GM19240 (cell line): ENCODE data around the gene LCORL.
"Not testable (repeated sequence)": the region's sequence is repeated elsewhere in the genome, so short reads cannot be mapped to it uniquely, and the experiment has no call there.

ENCODE experiments used
- DNase-seq: peaks from one replicate; pipeline ENCODE4 v3.0.0; 2011; ENCODE audit warnings: low spot score; ENCODE audit not compliant: insufficient read length

LCORL gene

DNA sequence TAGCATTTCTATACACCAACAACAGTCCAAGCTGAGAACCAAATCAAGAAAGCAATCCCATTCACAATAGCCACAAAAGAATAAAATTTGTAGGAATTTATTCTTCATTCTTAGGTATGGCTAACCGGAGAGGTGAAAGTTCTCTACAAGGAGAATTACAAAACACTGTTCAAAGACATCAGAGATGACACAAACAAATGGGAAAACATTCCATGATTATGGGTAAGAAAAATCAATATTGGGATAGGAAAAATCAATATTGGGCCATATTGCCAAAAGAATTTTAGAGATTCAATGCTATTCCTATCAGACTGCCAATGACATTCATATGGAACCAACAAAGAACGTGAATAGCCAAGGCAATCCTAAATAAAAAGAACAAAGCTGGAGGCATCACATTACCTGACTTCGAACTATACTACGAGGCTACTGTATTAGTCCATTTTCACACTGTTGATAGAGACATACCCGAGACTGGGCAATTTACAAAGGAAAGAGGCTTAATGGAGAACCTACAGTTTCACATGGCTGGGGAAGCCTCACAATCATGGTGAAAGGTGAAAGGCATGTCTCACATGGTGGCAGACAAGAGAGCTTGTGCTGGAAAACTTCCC lies 161.7 kb downstream of the LCORL start:
- no peak for DNase-seq

DNA sequence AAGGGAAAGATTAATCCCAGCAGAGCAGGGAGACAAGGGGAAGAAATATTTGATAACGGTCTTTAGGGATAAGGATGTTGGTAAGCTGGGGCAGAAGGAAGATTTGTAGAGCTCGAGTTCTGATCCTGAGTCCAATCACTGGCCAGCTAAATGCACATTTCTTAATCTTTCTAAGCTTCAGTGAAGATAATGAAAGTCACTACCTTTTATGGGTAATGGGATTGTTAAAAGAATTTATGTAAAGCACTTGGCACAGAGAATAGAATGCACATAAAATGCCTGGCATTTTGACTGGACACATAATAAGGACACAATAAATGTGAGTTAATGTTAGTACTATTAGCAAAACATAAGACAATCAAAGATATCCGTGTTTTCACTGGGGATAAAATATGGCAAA lies 167.5 kb downstream of the LCORL start:
- DNase-seq, result no peak

DNA sequence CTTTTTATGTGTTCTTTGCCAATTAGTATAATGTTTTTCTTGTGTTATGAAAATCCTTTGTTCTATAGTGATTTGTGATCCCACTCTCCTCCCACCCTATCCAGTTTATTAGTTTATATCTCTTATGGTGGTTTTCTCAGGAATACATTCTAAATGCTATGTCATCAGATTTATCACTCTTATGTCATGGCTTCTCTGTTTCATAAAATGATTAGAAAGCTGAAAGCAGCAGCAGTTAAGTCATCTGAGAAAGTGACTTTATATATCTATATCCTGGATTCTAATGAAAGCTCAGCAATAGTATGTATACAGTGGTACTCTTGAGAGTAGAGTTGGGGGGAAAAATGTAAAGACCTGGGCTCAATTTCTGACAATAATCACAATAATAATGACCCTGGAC lies 169.6 kb downstream of the LCORL start:
- DNase-seq, result no peak

DNA sequence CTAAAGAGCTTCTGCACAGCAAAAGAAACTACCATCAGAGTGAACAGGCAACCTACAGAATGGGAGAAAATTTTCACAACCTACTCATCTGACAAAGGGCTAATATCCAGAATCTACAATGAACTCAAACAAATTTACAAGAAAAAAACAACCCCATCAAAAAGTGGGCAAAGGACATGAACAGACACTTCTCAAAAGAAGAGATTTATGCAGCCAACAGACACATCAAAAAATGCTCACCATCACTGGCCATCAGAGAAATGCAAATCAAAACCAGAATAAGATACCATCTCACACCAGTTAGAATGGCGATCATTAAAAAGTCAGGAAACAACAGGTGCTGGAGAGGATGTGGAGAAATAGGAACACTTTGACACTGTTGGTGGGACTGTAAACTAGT lies 171.3 kb downstream of the LCORL start:
- DNase-seq, result not testable (repeated sequence)

DNA sequence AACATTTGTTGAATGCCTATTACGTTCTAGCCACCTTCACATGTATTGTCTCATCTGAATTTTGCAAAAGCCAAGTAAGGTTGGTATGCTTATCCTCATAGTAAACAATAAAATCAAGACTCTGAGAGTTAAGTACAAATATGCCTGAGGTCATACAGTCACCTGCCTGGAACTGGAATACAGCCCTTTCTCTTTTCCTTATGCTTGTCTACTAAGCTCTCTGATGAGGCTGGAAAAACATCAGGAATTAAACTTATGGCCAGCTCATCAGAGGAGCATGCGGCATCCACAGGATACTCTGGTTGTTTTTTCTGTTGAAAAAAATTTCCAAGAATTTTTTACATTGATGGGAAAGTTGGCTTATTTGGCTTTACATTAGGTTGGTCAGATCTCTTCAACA lies 175.3 kb downstream of the LCORL start:
- no peak for DNase-seq

DNA sequence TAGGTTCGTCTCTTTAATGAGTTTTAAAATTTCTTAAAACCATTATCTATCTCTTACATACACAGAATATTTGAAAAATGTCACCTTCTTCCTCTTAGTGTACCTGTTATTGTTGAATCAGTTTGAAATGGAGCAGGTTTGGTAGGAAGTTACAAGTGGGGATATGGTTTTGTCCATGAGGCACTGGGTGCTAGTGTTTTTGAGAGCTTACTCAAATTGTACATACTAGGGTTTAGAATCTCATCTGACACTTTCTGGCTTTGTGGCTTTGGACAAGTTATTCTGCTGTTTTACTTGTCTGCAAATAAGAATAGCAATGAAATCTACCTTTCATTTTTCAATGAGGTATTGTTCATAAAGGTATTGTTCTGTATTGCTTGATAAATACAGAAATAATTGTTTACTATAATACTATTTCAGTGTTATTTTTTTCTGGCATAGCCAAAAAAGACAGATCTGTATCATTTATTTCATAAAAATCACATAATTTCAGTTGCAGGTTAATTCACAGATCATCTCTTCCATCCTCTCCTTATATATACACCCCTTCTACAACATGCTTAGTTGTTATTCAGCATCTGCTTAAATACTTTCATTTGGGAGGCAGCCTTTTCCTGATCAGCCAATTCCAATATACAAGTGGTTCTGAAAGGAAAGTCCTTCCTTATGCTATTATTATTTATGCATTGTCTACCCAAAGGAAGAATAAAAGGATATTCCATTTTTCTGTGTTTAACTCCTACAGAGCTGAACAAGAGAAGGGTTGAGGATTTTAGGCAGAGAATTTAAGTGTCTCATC lies 197.5 kb downstream of the LCORL start:
- no peak for DNase-seq

DNA sequence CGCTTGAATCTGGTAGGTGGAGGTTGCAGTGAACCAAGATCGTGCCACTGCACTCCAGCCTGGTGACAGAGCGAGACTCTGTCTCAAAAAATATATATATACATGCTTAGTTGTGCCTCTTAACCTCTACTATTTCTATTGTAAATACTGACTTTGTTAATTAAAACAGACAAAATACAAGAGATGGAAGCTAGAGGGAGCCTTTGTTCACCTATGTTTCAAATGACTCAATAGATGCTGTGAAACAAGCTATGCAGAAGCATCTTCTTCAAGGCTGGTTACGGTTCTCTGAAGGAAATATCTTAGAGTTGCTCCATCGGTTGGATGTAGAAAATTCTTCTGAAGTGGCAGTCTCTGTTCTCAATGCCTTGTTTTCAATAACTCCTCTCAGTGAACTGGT lies 204.5 kb downstream of the LCORL start:
- no peak for DNase-seq

DNA sequence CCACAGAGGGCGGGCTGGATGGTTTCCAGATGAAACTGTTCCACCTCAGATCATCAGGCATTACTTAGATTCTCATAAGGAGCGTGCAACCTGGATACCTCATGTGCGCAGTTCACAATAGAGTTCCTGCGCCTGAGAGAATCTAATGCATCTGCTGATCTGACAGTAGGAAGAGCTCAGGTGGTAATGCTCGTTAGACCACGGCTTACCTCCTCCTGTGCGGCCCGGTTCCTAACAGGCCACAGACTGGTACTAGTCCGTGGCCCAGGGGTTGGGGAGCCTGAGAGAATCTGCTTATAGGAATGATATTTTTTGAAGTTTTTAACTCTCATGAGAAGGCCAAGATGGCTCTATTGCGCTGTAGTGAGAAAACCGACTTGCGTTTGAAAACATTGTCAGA lies 205.4 kb downstream of the LCORL start:
- no peak for DNase-seq

DNA sequence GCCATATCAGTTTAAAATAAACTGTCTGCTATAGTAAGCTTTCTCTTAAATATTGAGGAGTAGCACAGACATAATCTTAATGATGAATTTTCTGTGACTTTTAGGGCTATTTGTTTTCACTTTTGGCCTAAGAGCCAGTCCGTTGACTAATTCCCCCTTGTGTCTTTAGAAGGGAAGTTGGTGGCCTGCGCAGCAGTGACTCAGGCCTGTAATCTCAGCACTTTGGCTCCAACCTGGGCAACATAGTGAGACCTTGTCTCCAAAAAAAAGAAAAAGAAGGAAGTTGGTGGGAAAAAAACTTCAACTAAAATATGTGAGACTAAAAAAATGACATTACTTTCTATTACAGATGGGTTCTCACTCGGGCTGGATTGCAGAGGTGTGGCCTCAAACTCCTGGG lies 207.4 kb downstream of the LCORL start:
- no peak for DNase-seq

DNA sequence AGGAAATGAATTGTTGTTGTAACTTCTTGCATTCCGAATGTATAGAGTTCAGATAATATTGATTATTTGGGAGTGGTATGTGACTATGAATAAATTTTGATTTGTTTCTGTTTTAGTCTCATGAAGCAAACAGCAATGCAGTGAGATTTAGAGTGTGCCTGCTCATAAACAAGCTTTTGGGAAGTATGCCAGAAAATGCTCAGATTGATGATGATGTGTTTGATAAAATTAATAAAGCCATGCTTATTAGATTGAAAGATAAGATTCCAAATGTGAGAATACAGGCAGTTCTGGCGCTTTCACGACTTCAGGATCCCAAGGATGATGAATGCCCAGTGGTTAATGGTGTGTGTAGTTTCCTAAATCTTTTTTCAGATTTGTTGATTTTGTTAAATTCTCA lies 208.8 kb downstream of the LCORL start:
- no peak for DNase-seq

DNA sequence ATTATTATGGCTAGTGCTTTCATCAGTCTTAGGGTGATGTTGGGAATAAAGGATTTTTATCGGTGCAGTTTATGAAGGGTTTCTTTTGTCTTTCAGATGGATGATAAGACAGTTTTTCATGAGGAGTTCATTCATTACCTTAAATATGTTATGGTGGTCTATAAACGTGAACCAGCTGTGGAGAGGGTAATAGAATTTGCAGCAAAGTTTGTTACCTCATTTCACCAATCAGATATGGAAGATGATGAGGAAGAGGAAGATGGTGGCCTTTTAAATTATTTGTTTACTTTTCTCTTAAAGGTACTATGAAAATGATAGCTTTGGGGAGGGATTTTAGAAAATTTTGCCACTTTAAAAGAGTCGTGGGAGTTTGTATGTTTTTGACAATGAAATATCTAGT lies 209.4 kb downstream of the LCORL start:
- DNase-seq, result no peak

DNA sequence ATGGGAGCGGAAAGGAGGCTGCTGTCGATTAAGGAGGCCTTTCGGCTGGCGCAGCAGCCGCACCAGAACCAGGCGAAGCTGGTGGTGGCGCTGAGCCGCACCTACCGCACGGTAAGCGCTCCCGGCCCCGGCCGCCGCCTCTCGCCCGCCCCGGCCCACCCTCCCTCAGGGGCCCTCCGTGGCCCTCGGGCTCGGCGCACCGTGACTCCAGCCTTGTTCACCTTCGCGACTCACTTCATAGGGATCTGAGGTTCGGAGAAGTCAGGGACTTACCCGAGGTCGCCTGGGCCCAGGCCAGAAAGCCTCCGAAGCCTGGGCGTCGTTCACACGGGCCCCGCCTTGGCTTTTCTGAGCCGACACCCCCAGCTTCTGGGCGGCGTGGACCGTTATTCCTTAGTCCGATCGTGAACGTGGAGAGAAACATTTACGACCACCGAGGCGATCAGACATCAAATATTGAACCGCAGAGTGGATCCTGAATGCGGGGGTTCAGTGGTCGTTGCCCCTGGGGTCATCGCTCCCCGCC lies 210.4 kb downstream of the LCORL start:
- no peak for DNase-seq

DNA sequence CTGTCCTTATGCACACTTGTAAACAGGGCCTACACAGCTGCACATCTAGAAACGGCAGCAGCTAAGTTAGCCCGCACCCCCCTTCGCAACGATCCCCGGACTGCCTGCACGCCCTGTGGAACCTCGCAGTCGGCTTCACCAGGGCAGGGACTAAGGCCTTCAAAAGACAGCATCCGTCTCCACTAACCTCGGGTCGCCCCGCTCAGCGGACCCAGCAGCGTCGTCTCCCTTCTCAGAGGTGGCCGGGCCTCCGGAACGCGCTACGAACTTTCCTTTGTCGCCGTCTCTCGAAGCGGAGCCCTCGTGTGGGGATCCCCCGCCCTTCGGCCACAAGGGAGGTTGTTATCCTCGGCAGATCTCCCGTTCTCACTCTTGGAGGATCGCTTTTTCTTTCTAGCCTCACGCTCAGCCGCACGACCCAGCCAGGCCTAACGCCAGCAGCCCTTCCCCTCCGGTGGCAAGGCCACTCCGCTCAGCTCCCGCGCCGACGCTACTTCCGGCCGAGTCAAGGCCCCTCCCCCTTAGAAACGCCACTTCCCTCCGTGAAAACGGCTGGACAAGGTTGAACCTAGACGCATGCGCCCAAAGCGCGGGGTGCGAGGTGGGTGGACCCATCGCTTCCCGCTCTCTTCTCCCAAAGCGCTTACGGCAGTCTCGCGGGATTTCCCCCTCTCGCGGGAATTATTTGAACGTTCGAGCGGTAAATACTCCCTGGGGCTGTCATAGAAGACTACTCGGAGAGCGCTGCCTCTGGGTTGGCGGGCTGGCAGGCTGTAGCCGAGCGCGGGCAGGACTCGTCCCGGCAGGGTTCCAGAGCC lies 211.1 kb downstream of the LCORL start, which contains the start of the genes DCAF16 and NCAPG:
TSS of gene DCAF16 (minus strand) at position 498 of the 818 bp plus-strand sequence. CDS start 6,616 bp downstream, outside the sequence.
TSS of gene NCAPG (plus strand) at position 720 of the 818 bp plus-strand sequence. CDS start 99 bp downstream, outside the sequence.
- peak; percentile 49 for DNase-seq

DNA sequence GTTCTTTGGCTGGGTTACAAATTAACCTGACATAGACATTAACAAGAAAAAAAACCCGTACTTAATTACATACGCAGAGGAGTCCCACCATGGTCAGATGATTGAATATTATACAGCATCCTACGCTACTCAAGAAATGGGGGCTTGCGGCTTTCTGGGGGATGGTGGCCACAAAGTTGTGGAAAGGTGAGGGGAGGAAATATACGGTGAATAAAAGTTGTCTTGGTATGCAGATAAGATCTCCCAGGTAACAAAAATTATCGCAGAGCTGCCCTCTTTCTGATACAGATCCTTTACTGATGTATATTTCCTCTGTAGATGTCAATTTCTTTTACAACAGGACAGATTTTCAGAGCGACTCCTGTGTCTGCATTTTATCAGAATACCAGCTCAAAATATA lies 211.9 kb downstream of the LCORL start:
- DNase-seq, result no peak

DNA sequence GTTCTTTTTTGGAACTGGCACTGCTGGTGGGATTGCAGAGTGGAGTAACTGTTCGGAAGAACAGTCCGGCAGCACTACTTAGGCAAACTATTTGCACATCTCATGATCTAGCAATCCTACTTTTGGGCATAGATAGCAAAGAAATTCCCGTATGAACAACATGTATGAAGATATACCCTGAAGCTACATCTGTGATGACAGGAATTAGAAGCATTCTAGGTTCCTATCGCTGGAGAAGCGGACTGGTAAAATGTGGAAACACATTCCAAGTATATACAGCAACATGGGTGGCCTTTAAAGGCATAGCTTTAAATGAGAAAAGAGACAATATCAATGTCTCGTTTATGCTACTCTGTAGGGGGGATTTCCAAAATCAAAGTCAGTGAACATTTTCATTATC lies 214.1 kb downstream of the LCORL start:
- DNase-seq, result no peak

DNA sequence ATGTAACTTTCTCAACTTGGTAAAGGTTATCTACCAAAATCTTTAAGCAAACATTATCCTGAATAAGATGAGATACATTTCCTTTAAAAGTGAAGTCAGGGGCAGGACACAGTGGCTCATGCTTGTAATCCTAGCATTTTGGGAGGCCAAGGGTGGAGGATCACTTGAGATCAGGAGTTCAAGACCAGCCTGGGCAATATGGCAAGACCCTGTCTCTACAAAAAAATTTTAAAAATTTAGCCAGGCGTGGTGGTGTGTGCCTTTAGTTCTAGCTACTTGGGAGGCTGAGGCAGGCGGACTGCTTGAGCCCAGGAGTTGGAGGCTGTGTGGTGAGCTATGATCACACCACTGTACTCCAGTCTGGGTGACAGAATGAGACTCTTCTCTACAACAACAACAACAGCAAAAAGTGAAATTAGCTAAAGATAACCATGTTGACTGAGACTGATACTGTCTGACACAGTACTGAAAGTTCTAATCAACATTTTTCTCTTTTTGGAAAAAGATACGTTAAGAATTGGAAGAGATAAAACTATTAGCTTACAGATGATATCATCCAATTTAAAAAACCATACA lies 215.9 kb downstream of the LCORL start:
- no peak for DNase-seq

DNA sequence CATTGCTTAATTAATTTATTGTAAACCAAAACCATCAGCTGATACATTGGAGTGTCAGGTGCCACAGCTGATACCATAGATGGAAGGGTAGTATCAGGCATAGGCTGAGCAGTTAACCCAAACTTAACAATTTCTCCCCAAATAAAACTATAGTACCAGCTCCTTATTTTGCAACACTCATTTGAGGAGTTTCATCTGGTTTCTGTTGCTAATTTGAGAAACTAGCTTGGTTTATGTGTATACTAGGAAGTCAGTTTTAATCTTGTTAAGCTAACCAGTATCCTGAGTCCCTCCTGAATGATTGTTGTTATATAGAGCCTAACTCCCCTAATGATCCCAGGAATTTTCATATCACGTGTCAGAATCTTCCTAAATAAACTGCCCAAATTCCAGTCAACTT lies 223.7 kb downstream of the LCORL start:
- no peak for DNase-seq

DNA sequence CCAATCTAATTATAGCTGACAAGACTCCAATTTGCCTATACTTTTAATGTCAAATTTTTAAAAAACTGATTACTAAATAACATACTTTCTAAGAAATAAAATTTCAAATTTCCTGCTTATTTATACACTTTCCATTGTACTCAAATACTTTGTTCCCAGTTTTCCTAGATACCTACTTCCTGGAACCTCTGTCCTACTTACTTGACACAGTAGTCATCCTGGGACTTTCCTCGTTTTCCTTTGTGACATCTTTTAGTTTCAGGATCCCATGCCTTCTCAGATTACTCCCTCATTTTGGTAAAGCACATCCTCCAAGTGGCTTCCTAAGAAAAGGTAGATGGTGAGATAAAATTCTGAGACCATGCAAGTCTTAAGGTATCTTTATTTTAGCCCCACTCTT lies 226.8 kb downstream of the LCORL start:
- DNase-seq, result no peak
